Activated CD4-positive, alpha-beta T cell treated with anti-CD3 and anti-CD28 coated beads, Interleukin-2, amount 10 ng/mL, durations not matched to agents 7 days and 5 days (primary cell): ENCODE results near the gene BSND. TPM values are rescaled to one million over a fixed set of nuclear protein-coding genes. Genes with fewer than 3 reads are reported as not detected.
"Not testable (repeated sequence)": the region's sequence is repeated elsewhere in the genome, so short reads cannot be mapped to it uniquely, and the experiment has no call there.

Source experiments
- CTCF ChIA-PET: fragments of 350-600 bp; sonication (Branson Sonifier 250); formaldehyde crosslinking; loops from one replicate; lab custom pipeline; 2021; ENCODE audit warnings: antibody characterized with exemption; lab: Charles Lee
- POLR2A ChIA-PET: fragments of 350-600 bp; sonication (Branson Sonifier 250); formaldehyde crosslinking; loops from one replicate; lab custom pipeline; 2021; ENCODE audit warnings: antibody characterized with exemption; lab: Charles Lee
- DNase-seq: peaks from one replicate; pipeline ENCODE4 v3.0.0-alpha.2; 2020
- H3K27ac Mint-ChIP-seq: one replicate; pipeline ENCODE4 v1.8.0; 2021; ENCODE audit warnings: mild to moderate bottlenecking, moderate library complexity, mixed read lengths
- H3K27me3 Mint-ChIP-seq: one replicate; pipeline ENCODE4 v1.8.0; 2021; ENCODE audit warnings: mixed read lengths
- H3K36me3 Mint-ChIP-seq: one replicate; pipeline ENCODE4 v1.8.0; 2021; ENCODE audit warnings: low read depth, mixed read lengths
- H3K4me1 Mint-ChIP-seq: one replicate; pipeline ENCODE4 v1.8.0; 2021; ENCODE audit warnings: mixed read lengths
- H3K4me3 Mint-ChIP-seq: one replicate; pipeline ENCODE4 v1.8.0; 2021; ENCODE audit warnings: mild to moderate bottlenecking, moderate library complexity, mixed read lengths
- H3K9me3 Mint-ChIP-seq: one replicate; pipeline ENCODE4 v1.8.0; 2021; ENCODE audit warnings: mixed read lengths
- total RNA-seq, 2 experiments: library from RNA; stranded (reverse); gene quantifications; one replicate each; pipeline ENCODE4 v1.2.3, GENCODE V29; 2021

Gene BSND
- total RNA-seq, 2 experiments from 2014 or later, result 0.05 TPM; not detected in 1

DNA sequence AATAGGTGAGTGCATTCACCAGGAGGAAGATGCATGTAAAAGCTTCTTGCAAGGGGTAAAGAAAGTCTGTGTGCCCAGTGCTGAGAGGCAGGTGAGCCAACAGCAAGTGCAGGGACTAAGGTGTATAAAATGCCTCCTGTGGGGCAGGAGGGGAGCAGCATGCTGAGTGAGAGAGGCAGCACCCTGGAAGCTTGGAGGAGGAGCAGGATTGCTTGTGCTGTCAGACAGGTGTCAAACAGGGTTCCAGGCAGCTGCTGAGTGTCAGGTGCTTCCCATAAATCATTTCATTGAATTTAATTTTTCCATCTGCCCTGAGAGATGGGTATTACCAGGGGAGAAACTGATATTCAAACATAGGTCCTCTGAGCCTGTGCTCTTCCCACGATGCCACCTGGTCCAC lies 13.9 kb downstream of the BSND start:
- POLR2A ChIA-PET, result no interaction called here
- Mint-ChIP-seq H3K27ac (no peak overlapping the region), H3K9me3 (no peaks in the 10 kb centered on the region), H3K36me3 (no peaks in the 10 kb centered on the region), H3K4me1 (peaks cover 4% of the 10 kb centered on the region), H3K4me3 (no peak overlapping the region), H3K27me3 (peaks cover 20% of the 10 kb centered on the region)
- no peak for DNase-seq
- CTCF ChIA-PET, result interaction anchor here (1.7 kb wide), 1 partner anchor 9 kb away, joined by 7 read pairs; no protein-coding TSS in a partner anchor

DNA sequence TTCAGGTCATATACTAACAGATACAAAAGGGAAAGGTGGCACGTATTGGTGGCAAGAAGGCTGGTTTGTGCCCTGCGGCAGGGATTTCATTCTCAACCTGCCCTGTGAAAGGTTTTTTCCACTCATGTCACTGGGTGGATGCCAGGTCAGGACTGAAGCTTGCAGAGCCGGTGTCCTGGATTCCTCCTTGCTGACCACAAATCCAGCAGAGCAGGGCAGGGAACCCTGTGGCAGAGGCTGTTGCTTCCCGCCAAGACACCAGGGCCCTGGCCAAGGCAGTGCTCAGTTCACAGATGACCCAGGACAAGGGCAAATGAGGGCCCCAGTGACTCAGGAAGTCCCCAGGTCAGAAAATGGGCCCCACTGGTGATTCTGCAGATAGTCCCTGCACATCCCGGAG lies 16.4 kb downstream of the BSND start:
- Mint-ChIP-seq H3K36me3 (no peaks in the 10 kb centered on the region), H3K4me3 (no peak overlapping the region), H3K27ac (no peak overlapping the region), H3K27me3 (peaks cover 20% of the 10 kb centered on the region), H3K9me3 (no peaks in the 10 kb centered on the region), H3K4me1 (peaks cover 4% of the 10 kb centered on the region)
- POLR2A ChIA-PET, result no interaction called here
- DNase-seq, result no peak
- CTCF ChIA-PET, result interaction anchor here (1.0 to 1.1 kb wide), 2 partner anchors 19 to 70 kb away, joined by 3 read pairs; no protein-coding TSS in a partner anchor

DNA sequence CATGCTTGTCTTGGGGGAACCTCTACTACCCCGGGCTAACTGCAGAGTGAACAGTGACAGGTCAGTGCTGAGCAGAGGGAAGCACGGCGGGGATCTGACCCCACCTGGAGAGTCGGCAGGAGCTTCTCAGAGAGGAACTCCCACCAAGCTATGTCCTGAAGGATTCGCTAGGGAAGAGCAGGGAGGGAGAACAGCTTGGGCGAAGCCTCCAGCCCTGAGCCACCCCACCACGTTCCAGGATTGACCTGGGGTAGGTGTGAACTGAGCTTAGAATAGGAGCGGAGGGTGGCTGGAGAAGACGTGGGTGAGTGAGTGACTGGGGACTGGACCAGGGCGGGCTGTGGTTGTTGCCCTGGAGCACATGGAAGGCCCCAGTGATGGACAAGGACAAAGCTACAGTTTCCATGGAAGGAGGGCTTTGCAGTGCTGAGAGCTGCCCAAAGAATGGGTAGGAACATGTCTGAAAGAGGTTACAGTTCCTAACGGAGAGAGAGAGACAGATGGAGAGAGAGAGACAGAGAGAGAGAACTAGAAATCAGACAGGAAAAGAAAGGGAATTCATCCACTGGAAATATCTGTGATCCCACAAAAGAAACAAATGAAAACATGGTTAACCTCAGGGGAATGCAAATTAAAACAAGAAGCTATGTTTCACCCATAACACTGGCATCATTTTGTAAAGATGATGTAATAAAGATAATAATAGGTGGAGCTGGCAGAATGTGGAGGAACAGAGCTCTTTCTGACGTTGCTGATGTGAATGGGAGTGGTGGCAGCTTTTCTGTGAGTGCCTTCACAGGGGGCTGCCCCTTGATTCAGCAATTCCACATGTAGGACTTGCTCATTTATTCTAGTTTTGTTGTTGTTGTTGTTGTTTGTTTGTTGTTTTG lies 17.2 kb downstream of the BSND start:
- ChIA-PET CTCF (interaction anchor here (0.6 to 1.3 kb wide), 2 partner anchors 20 to 892 kb away, joined by 3 to 5 read pairs; no protein-coding TSS in a partner anchor), POLR2A (no interaction called here)
- Mint-ChIP-seq H3K27me3 (peaks cover 20% of the 10 kb centered on the region), H3K27ac (no peak overlapping the region), H3K4me3 (no peak overlapping the region), H3K9me3 (no peaks in the 10 kb centered on the region), H3K36me3 (no peaks in the 10 kb centered on the region), H3K4me1 (peaks cover 1% of the 10 kb centered on the region)
- no peak for DNase-seq

DNA sequence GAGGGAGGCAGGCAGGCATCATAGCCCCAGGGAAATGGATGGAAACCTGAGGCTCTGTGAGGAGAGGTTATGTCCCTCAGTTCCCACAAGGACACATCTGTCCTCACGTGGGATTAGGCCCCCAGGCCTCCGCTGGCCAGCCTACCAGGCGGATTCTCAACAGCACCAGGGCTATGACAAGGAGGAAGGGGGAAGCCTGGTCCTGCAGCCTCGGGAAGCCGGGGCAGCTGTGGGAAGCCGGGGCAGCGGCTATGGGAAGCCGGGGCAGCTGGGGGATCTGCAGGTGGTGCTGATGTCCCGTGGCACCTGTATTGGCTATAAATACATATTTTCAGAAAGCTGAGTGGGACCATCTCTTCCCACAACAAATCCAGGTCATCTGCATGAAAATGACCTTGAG lies 19.7 kb downstream of the BSND start:
- DNase-seq, result no peak
- CTCF ChIA-PET, result interaction anchor here (1.5 to 1.6 kb wide), 2 partner anchors 15 to 22 kb away, joined by 3 to 4 read pairs; no protein-coding TSS in a partner anchor
- Mint-ChIP-seq H3K27ac (no peak overlapping the region), H3K9me3 (no peaks in the 10 kb centered on the region), H3K4me1 (no peaks in the 10 kb centered on the region), H3K4me3 (no peak overlapping the region), H3K27me3 (peaks cover 20% of the 10 kb centered on the region), H3K36me3 (no peaks in the 10 kb centered on the region)
- POLR2A ChIA-PET, result no interaction called here

DNA sequence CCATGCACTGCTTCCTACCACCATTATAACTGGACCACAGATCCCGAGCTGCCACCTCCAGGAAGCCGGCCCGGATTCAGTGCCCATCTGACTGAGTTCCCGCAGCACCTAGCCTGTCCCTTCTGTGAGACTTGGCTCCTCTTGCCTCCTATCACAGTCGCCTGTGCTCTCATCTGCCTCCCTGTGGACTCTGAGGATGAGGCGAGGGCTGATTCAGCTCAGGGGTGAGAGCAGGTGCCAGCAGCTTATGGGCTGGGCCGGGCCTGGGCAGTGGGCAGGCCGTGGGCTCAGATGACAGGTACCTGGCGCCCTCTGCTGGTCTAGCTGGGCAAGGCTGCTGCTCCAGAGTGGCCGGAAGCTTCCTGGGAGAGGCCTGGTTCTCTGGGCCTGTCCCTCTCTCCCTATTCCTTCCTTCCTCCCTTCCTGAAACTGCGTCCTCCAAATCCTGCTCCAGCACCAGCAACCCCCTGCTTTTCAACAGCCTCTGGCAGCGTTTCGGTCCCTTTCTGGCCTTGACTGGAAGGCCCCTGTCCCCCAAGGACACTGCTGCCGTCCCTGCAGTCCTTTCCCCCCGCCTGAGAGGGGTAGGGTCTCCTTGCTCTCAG lies 23.3 kb downstream of the BSND start:
- H3K9me3 Mint-ChIP-seq, result no peaks in the 10 kb centered on the region
- ChIA-PET POLR2A (no interaction called here), CTCF (interaction anchor here (0.8 to 3.2 kb wide), 10 partner anchors 9 to 135 kb away, joined by 3 to 30 read pairs (median 4); partner anchors contain the start of gene DHCR24)
- no peak overlapping the region for H3K27ac Mint-ChIP-seq
- DNase-seq, result peak; percentile 73
- H3K4me1 Mint-ChIP-seq, result peaks cover 3% of the 10 kb centered on the region
- no peaks in the 10 kb centered on the region for H3K27me3 Mint-ChIP-seq
- H3K36me3 Mint-ChIP-seq, result no peaks in the 10 kb centered on the region
- no peak overlapping the region for H3K4me3 Mint-ChIP-seq

DNA sequence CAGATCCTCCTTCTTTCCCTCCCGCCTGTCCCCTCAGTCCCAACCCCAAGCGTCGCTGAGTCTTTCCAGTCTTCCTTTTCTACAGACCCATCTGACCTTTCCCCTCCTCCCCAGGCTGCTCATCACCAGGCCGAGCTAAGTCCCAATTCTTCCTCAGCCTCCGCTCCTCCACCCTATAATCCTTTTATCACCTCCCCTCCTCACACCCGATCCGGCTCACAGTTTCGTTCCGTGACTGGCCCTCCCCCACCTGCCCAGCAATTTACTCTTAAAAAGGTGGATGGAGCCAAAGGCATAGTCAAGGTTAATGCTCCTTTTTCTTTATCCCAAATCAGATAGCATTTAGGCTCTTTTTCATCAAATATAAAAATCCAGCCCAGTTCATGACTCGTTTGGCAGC lies 25.4 kb downstream of the BSND start:
- DNase-seq, H3K27ac Mint-ChIP-seq, H3K27me3 Mint-ChIP-seq, H3K4me3 Mint-ChIP-seq, H3K4me1 Mint-ChIP-seq, H3K9me3 Mint-ChIP-seq, POLR2A ChIA-PET, H3K36me3 Mint-ChIP-seq, CTCF ChIA-PET: not testable (repeated sequence)

DNA sequence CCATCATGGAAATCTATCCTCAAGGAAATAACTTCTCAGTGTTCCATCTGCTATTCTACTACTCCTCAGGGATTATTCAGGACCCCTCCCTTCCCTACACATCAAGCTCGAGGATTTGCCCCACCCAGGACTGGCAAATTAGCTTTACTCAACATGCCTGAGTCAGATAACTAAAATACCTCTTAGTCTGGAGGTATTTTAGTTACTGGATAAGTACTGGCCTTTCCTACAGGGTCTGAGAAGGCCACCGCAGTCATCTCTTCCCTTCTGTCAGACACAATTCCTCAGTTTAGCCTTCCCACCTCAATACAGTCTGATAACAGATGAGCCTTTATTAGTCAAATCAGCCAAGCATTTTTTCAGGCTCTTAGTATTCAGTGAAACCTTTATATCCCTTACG lies 27.9 kb downstream of the BSND start:
- H3K9me3 Mint-ChIP-seq, H3K27me3 Mint-ChIP-seq, H3K4me3 Mint-ChIP-seq, H3K27ac Mint-ChIP-seq, CTCF ChIA-PET, H3K36me3 Mint-ChIP-seq, H3K4me1 Mint-ChIP-seq, POLR2A ChIA-PET, DNase-seq: not testable (repeated sequence)

DNA sequence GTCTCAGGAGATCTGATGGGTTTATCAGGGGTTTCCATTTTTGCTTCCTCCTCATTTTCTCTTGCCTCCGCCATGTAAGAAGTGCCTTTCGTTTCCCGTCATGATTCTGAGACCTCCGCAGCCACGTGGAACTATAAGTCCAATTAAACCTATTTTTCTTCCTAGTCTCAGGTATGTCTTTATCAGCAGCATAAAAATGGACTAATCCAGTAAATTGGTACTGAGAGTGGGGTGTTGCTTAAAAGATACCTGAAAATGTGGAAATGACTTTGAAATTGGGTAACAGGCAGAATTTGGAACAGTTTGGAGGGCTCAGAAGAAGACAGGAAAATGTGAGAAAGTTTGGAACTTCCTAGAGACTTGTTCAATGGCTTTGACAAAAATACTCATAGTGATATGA lies 32.4 kb downstream of the BSND start:
- H3K27ac Mint-ChIP-seq, DNase-seq, H3K36me3 Mint-ChIP-seq, POLR2A ChIA-PET, H3K4me1 Mint-ChIP-seq, CTCF ChIA-PET, H3K4me3 Mint-ChIP-seq, H3K9me3 Mint-ChIP-seq: not testable (repeated sequence)
- H3K27me3 Mint-ChIP-seq, result peaks cover 15% of the 10 kb centered on the region

DNA sequence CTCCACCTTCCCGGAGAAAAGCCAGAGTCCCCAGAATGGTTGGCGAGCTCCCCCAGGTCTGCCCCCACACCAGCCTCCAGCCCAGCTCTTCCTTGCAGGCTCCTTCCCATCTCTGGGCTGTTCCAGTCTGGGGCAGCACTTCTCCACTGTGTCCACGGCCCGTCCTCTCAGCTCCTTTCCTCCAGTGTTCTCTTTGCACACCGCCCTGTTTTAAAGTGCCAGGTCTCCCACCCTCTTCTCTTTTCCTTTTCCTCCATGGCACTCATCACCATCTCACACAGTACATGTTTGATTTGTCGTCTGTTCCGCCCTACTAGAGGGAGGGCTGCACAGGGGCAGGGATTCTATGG lies 34.5 kb downstream of the BSND start:
- Mint-ChIP-seq H3K27ac (no peak overlapping the region), H3K27me3 (peaks cover 33% of the 10 kb centered on the region), H3K36me3 (no peaks in the 10 kb centered on the region), H3K9me3 (no peaks in the 10 kb centered on the region), H3K4me1 (no peaks in the 10 kb centered on the region), H3K4me3 (no peak overlapping the region)
- no peak for DNase-seq
- ChIA-PET CTCF (interaction anchor here (0.6 to 1.6 kb wide), 2 partner anchors 11 to 1162 kb away, joined by 3 to 5 read pairs; no protein-coding TSS in a partner anchor), POLR2A (no interaction called here)

DNA sequence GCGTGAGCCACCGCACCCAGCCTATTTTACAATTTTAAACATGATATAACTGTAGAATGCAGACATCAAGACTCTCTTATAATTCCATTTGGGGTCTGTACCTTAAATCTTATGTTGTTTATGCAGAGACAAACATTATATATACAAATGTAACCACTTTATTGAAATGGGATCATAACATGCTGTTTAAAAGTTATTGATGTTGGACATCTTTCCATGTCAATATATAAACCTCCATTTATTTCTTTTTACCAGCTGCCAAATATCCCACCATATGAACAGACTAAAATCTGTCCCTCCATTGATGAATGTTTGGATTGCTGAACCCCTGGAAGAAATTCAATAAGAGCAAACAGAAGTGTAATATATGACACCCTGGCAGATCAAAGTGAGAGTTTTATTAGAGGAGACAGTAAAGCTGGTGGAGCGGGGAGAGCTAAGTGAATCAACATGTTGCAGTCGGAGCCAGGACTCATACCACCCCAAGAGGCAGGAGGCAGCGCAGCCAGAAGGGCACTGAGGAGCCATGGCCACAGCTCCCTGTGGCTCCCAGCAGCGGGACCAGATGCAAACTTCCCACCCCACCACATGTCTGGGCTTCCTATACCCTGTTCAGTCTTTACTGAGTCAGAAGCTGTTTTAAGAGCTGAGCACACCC lies 35.9 kb downstream of the BSND start:
- H3K9me3 Mint-ChIP-seq, result no peaks in the 10 kb centered on the region
- H3K4me1 Mint-ChIP-seq, result no peaks in the 10 kb centered on the region
- no peak overlapping the region for H3K27ac Mint-ChIP-seq
- ChIA-PET POLR2A (no interaction called here), CTCF (no interaction called here)
- DNase-seq, result no peak
- no peaks in the 10 kb centered on the region for H3K36me3 Mint-ChIP-seq
- no peak overlapping the region for H3K4me3 Mint-ChIP-seq
- peaks cover 47% of the 10 kb centered on the region for H3K27me3 Mint-ChIP-seq

DNA sequence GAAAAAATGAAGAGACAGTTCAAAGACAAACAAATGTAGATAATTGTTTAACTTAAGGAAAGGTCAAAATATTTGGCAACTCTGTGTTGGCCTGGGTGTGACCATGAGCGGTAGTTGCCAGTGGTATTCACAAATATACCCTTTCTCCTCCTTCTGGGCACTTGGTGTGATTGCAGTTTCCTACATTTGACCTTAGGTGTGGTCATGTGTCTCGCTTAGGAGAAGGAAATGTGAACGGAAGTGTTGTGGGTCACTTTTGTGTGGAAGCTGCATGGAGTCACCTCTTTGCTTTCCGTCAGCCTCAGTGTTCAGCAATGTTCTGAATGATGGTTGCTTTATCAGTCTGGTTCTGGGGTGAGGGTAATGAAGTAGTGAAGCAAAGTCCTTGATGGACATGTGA lies 37.2 kb downstream of the BSND start:
- no peak for DNase-seq
- peaks cover 57% of the 10 kb centered on the region for H3K27me3 Mint-ChIP-seq

DNA sequence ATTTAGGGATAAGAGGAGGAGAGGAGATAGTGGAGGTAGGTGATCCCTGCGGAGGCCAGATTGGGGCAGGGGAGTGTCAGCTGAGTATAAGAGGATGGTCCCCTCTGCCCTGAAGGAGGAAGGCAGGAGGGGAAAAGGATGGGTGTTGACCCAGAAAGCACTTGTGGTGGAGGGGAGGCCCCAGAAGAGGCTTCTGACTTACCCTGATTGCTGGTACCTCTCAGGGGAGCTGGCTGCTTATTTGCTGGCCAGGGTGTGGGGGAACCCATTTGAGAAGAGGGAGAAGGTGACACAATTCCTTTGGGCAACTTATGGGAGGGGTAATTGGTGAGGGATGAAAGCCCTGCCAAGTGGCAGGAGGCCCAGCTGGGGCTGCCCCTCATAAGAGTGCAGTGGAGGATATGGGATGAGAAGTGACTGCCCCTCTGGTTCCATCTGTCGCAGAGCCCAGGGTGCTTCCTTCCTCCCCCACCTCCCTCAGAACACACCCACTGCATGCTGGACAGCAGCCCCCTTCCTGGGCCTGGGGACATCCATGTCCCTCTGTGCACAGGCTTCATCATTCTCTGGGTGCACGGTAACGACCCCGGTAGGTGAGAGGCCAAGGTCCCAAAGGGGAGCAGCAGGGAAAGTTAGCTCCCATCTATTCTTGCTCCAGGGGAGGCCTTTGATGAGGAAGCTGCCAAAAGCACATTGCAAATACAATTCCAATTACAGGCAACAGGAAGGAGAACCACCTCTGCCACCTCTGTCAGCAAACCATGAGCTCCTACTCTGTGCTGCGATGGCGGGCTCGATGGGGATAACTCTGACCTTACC lies 39.2 kb downstream of the BSND start:
- peaks cover 72% of the 10 kb centered on the region for H3K27me3 Mint-ChIP-seq
- no peaks in the 10 kb centered on the region for H3K36me3 Mint-ChIP-seq
- H3K4me3 Mint-ChIP-seq, result no peak overlapping the region
- no peaks in the 10 kb centered on the region for H3K9me3 Mint-ChIP-seq
- ChIA-PET CTCF (interaction anchor here (0.5 to 1.3 kb wide), 2 partner anchors 16 to 988 kb away, joined by 3 read pairs; no protein-coding TSS in a partner anchor), POLR2A (no interaction called here)
- H3K4me1 Mint-ChIP-seq, result peaks cover 2% of the 10 kb centered on the region
- H3K27ac Mint-ChIP-seq, result no peak overlapping the region
- DNase-seq, result no peak

More for the DNA sequence above, 37.2 kb downstream of the BSND start:
- Mint-ChIP-seq H3K4me1 (peaks cover 2% of the 10 kb centered on the region), H3K36me3 (no peaks in the 10 kb centered on the region), H3K9me3 (no peaks in the 10 kb centered on the region), H3K4me3 (no peak overlapping the region), H3K27ac (no peak overlapping the region)
- CTCF ChIA-PET, result interaction anchor here (1.5 kb wide), 1 partner anchor 14 kb away, joined by 3 read pairs; no protein-coding TSS in a partner anchor
- POLR2A ChIA-PET, result no interaction called here
